ENCODE data around the gene PSPC1. TPM values are rescaled to one million over a fixed set of nuclear protein-coding genes. Genes with fewer than 3 reads are reported as not detected.
"Not testable (repeated sequence)": the region's sequence is repeated elsewhere in the genome, so short reads cannot be mapped to it uniquely, and the experiment has no call there.

The PSPC1 gene
- total and polyA plus RNA-seq, 11 donors = 18.8 to 31.5 (median 26.0) TPM

- TF ChIP-seq CTCF (IDR thresholded peaks at IDR 0.05) (no peak), POLR2A (IDR thresholded peaks at IDR 0.05) (no peak)
- DNase-seq = no peak
- Histone ChIP-seq H3K4me1 (no peaks in the 10 kb centered on the region), H3K4me3 (no peak overlapping the region), H3K36me3 (peaks cover 0 to 21% (median under 1%) of the 10 kb centered on the region in 9 donors), H3K9me3 (no peaks in the 10 kb centered on the region), H3K27me3 (no peaks in the 10 kb centered on the region), H3K27ac (no peak overlapping the region)
- 65 to 80% (median 71%) methylated on average over 3 of the region's 3 CpGs for WGBS, 4 donors
- ATAC-seq = no peak
- intact Hi-C loops (cut with DNase I) = no loop called here
Measured at GRCh38 chr13:19695829-19696228, 86.9 kb downstream of the PSPC1 start.

GRCh38 chr13:19695428-19695827 lies 87.3 kb downstream of the PSPC1 start:
- Histone ChIP-seq H3K4me3 (no peak overlapping the region), H3K27ac (no peak overlapping the region), H3K4me1 (no peaks in the 10 kb centered on the region), H3K9me3 (no peaks in the 10 kb centered on the region), H3K27me3 (no peaks in the 10 kb centered on the region), H3K36me3 (peaks cover 0 to 21% (median under 1%) of the 10 kb centered on the region in 9 donors)
- 76 to 89% (median 83%) methylated on average over 1 of the region's 1 CpG for WGBS, 4 donors
- ATAC-seq = no peak
- no peak for DNase-seq
- intact Hi-C loops (cut with DNase I) = no loop called here
- TF ChIP-seq POLR2A (IDR thresholded peaks at IDR 0.05) = no peak
- no peak for TF ChIP-seq CTCF (IDR thresholded peaks at IDR 0.05)

- H3K27ac ChIP-seq = not testable (repeated sequence)
- 96 to 98% (median 97%) methylated on average over 8 of the region's 8 CpGs for WGBS, 4 donors
Measured at GRCh38 chr13:19691447-19691846, 91.3 kb downstream of the PSPC1 start.

GRCh38 chr13:19685437-19685836 lies 97.3 kb downstream of the PSPC1 start:
- Histone ChIP-seq H3K36me3 (peaks cover 0 to 29% (median 10%) of the 10 kb centered on the region in 9 donors), H3K4me1 (no peaks in the 10 kb centered on the region), H3K9me3 (no peaks in the 10 kb centered on the region), H3K27me3 (no peaks in the 10 kb centered on the region), H3K27ac (no peak overlapping the region), H3K4me3 (no peak overlapping the region)
- DNase-seq (no peak), ATAC-seq (peak in 1 of 4 donors; percentile 14)
- intact Hi-C loops (cut with DNase I) = no loop called here
- TF ChIP-seq POLR2A (IDR thresholded peaks at IDR 0.05) (no peak), CTCF (IDR thresholded peaks at IDR 0.05) (no peak)

More at GRCh38 chr13:19691447-19691846, 91.3 kb downstream of the PSPC1 start:
- H3K9me3 ChIP-seq; DNase-seq; H3K4me3 ChIP-seq; H3K27me3 ChIP-seq; ATAC-seq; intact Hi-C loops (cut with DNase I); H3K4me1 ChIP-seq: not testable (repeated sequence)
- H3K36me3 ChIP-seq = peaks cover 0 to 37% (median 14%) of the 10 kb centered on the region in 9 donors

- 57 to 65% (median 61%) methylated on average over 5 of the region's 5 CpGs for WGBS, 4 donors
- ATAC-seq (peak in 1 of 4 donors; percentile 41), DNase-seq (no peak)
- Histone ChIP-seq H3K36me3 (peaks cover 0 to 29% (median 10%) of the 10 kb centered on the region in 9 donors), H3K27me3 (no peaks in the 10 kb centered on the region), H3K4me1 (no peaks in the 10 kb centered on the region), H3K27ac (no peak overlapping the region), H3K9me3 (no peaks in the 10 kb centered on the region), H3K4me3 (no peak overlapping the region)
- intact Hi-C loops (cut with DNase I) = no loop called here
- no peak for TF ChIP-seq CTCF (IDR thresholded peaks at IDR 0.05)
- TF ChIP-seq POLR2A (IDR thresholded peaks at IDR 0.05) = no peak
Measured at GRCh38 chr13:19685034-19685433, 97.7 kb downstream of the PSPC1 start.
